CD4-positive, alpha-beta T cell treated with Interleukin-15 for 4 hours (primary cell): ENCODE data around the gene FCN2.

Experiments
- DNase-seq: peaks from one replicate; pipeline ENCODE4 v3.0.0-alpha.2; 2020; ENCODE audit warnings: low spot score

FCN2 gene

GRCh38 chr9:134933076-134933659 is 52.6 kb downstream of the FCN2 start:
- no peak for DNase-seq

GRCh38 chr9:134935056-134935640 is 54.5 kb downstream of the FCN2 start:
- no peak for DNase-seq

- no peak for DNase-seq
These were observed 55.2 kb downstream of the FCN2 start for GRCh38 chr9:134935701-134936345.

GRCh38 chr9:134936346-134937163 is 55.9 kb downstream of the FCN2 start:
- DNase-seq: no peak
